ENCODE measurements around the gene ORC6. TPM values are rescaled to one million over a fixed set of nuclear protein-coding genes. Genes with fewer than 3 reads are reported as not detected.
"Not testable (repeated sequence)": the region's sequence is repeated elsewhere in the genome, so short reads cannot be mapped to it uniquely, and the experiment has no call there.

The ORC6 gene
- total RNA-seq, 1 experiment from 2014 or later, result 76.1 TPM

GRCh38 chr16:46662123-46662522 lies 27.3 kb upstream of the ORC6 start:
- DNase-seq (ENCODE audit: low spot score) (no peak), ATAC-seq (no peak)
- Mint-ChIP-seq H3K36me3 (peaks cover 52% of the 10 kb centered on the region), H3K4me3 (no peak overlapping the region), H3K9me3 (no peaks in the 10 kb centered on the region), H3K27ac (no peak overlapping the region), H3K4me1 (no peaks in the 10 kb centered on the region), H3K27me3 (ENCODE audit: low read depth) (no peaks in the 10 kb centered on the region)
- CTCF ChIA-PET, result no interaction called here
- TF ChIP-seq GRHL2 (CRISPR knock-in tag; IDR thresholded peaks at IDR 0.05; ENCODE audit: insufficient replicate concordance, severe bottlenecking) (no peak), ZNF281 (CRISPR knock-in tag; IDR thresholded peaks at IDR 0.05) (no peak), ZMAT4 (CRISPR knock-in tag; IDR thresholded peaks at IDR 0.05) (no peak), CDX4 (CRISPR knock-in tag; IDR thresholded peaks at IDR 0.05; ENCODE audit: borderline replicate concordance) (no peak), SMAD3 (CRISPR knock-in tag; IDR thresholded peaks at IDR 0.05; ENCODE audit: borderline replicate concordance) (no peak), MLX (CRISPR knock-in tag; IDR thresholded peaks at IDR 0.05) (no peak)
- POLR2A ChIA-PET, result no interaction called here

GRCh38 chr16:46673320-46674013 lies 16.0 kb upstream of the ORC6 start:
- ChIA-PET POLR2A (no interaction called here), CTCF (interaction anchor here (0.6 to 3.0 kb wide), 49 partner anchors 9 to 1574 kb away, joined by 3 to 43 read pairs (median 5); partner anchors contain the start of genes GPT2 and ORC6)
- H3K4me1 Mint-ChIP-seq, result no peaks in the 10 kb centered on the region
- DNase-seq (ENCODE audit: low spot score) (peak; percentile 62), ATAC-seq (peak; percentile 100)
- TF ChIP-seq NFATC4 (CRISPR knock-in tag; IDR thresholded peaks at IDR 0.05) (no peak), GABPB1 (CRISPR knock-in tag; IDR thresholded peaks at IDR 0.05) (0 out of 2 replicates have a peak, but pooled peaks have one; percentile 21), CTCF (IDR thresholded peaks at IDR 0.05) (peak; percentile 87)
- H3K9me3 Mint-ChIP-seq, result no peaks in the 10 kb centered on the region
- peaks cover 66% of the 10 kb centered on the region for H3K36me3 Mint-ChIP-seq
- peak overlapping the region; percentile 3 for H3K27ac Mint-ChIP-seq
- H3K4me3 Mint-ChIP-seq, result no peak overlapping the region
- no peaks in the 10 kb centered on the region for H3K27me3 Mint-ChIP-seq (ENCODE audit: low read depth)

GRCh38 chr16:46677943-46678342 lies 11.5 kb upstream of the ORC6 start:
- not testable (repeated sequence) for DNase-seq (ENCODE audit: low spot score); H3K9me3 Mint-ChIP-seq; H3K4me3 Mint-ChIP-seq; H3K4me1 Mint-ChIP-seq; ATAC-seq; H3K27ac Mint-ChIP-seq; H3K27me3 Mint-ChIP-seq (ENCODE audit: low read depth)
- CTCF ChIA-PET, result interaction anchor here (0.6 to 0.9 kb wide), 2 partner anchors 27 to 178 kb away, joined by 3 read pairs; no protein-coding TSS in a partner anchor
- POLR2A ChIA-PET, result interaction anchor here (1.0 kb wide), 1 partner anchor 45 kb away, joined by 5 read pairs; no protein-coding TSS in a partner anchor
- peaks cover 65% of the 10 kb centered on the region for H3K36me3 Mint-ChIP-seq

GRCh38 chr16:46681867-46682266 lies 7.6 kb upstream of the ORC6 start:
- CTCF ChIA-PET, result interaction anchor here (2.7 kb wide), 1 partner anchor 8 kb away, joined by 16 read pairs; no protein-coding TSS in a partner anchor
- peaks cover 38% of the 10 kb centered on the region for H3K36me3 Mint-ChIP-seq
- H3K27me3 Mint-ChIP-seq (ENCODE audit: low read depth); POLR2A ChIA-PET; H3K9me3 Mint-ChIP-seq; DNase-seq (ENCODE audit: low spot score); H3K27ac Mint-ChIP-seq; ATAC-seq; H3K4me3 Mint-ChIP-seq: not testable (repeated sequence)
- peaks cover 12% of the 10 kb centered on the region for H3K4me1 Mint-ChIP-seq
